ENCODE data around the gene SIGLEC9.

SIGLEC9 gene

GRCh38 chr19:51097166-51097738 is 27.5 kb upstream of the SIGLEC9 start:
- no peaks in the 10 kb centered on the region for H3K9me3 ChIP-seq (ENCODE audit: low read length)
- H2AFZ ChIP-seq (ENCODE audit: low read length): no peak overlapping the region

GRCh38 chr19:51097796-51098195 is 26.9 kb upstream of the SIGLEC9 start:
- Histone ChIP-seq H4K20me1 (ENCODE audit: insufficient read depth, low read length) (no peaks in the 10 kb centered on the region), H3K79me2 (ENCODE audit: insufficient read depth, low read length) (no peaks in the 10 kb centered on the region), H3K27ac (ENCODE audit: low read depth, low read length, poor library complexity, severe bottlenecking) (no peak overlapping the region), H3K4me2 (ENCODE audit: low read length) (no peak overlapping the region), H3F3A (ENCODE audit: insufficient read depth, low read length) (no peaks in the 10 kb centered on the region), H3K4me3 (ENCODE audit: low read depth, low read length, poor library complexity, severe bottlenecking) (no peak overlapping the region), H3K9me3 (ENCODE audit: low read length) (no peaks in the 10 kb centered on the region), H3K36me3 (ENCODE audit: insufficient read depth, low read length) (peaks cover 33% of the 10 kb centered on the region), H3K9me2 (ENCODE audit: low read depth, low read length) (no peaks in the 10 kb centered on the region), H3K4me1 (ENCODE audit: insufficient read depth, low read length, severe bottlenecking) (no peaks in the 10 kb centered on the region), H3K9ac (ENCODE audit: low read length) (no peak overlapping the region), H2AFZ (ENCODE audit: low read length) (no peak overlapping the region), H3K27me3 (ENCODE audit: insufficient read depth, low read length) (no peaks in the 10 kb centered on the region)
- TF ChIP-seq EZH2 (IDR thresholded peaks at IDR 0.05; ENCODE audit: borderline replicate concordance, low read length): no peak
- TF ChIP-seq, protein P1, sequence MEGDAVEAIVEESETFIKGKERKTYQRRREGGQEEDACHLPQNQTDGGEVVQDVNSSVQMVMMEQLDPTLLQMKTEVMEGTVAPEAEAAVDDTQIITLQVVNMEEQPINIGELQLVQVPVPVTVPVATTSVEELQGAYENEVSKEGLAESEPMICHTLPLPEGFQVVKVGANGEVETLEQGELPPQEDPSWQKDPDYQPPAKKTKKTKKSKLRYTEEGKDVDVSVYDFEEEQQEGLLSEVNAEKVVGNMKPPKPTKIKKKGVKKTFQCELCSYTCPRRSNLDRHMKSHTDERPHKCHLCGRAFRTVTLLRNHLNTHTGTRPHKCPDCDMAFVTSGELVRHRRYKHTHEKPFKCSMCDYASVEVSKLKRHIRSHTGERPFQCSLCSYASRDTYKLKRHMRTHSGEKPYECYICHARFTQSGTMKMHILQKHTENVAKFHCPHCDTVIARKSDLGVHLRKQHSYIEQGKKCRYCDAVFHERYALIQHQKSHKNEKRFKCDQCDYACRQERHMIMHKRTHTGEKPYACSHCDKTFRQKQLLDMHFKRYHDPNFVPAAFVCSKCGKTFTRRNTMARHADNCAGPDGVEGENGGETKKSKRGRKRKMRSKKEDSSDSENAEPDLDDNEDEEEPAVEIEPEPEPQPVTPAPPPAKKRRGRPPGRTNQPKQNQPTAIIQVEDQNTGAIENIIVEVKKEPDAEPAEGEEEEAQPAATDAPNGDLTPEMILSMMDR (IDR thresholded peaks at IDR 0.05; ENCODE audit: low read length): no peak

More at GRCh38 chr19:51097166-51097738, 27.5 kb upstream of the SIGLEC9 start:
- Histone ChIP-seq H3K36me3 (ENCODE audit: insufficient read depth, low read length) (peaks cover 28% of the 10 kb centered on the region), H3K4me3 (ENCODE audit: low read depth, low read length, poor library complexity, severe bottlenecking) (no peak overlapping the region), H3F3A (ENCODE audit: insufficient read depth, low read length) (no peaks in the 10 kb centered on the region), H3K4me2 (ENCODE audit: low read length) (no peak overlapping the region), H3K9ac (ENCODE audit: low read length) (no peak overlapping the region), H3K27ac (ENCODE audit: low read depth, low read length, poor library complexity, severe bottlenecking) (no peak overlapping the region), H4K20me1 (ENCODE audit: insufficient read depth, low read length) (no peaks in the 10 kb centered on the region), H3K9me2 (ENCODE audit: low read depth, low read length) (no peaks in the 10 kb centered on the region), H3K79me2 (ENCODE audit: insufficient read depth, low read length) (no peaks in the 10 kb centered on the region), H3K27me3 (ENCODE audit: insufficient read depth, low read length) (no peaks in the 10 kb centered on the region), H3K4me1 (ENCODE audit: insufficient read depth, low read length, severe bottlenecking) (no peaks in the 10 kb centered on the region)
- TF ChIP-seq EZH2 (IDR thresholded peaks at IDR 0.05; ENCODE audit: borderline replicate concordance, low read length): no peak
- TF ChIP-seq, protein P1 (IDR thresholded peaks at IDR 0.05; ENCODE audit: low read length): peak; percentile 66

DNA sequence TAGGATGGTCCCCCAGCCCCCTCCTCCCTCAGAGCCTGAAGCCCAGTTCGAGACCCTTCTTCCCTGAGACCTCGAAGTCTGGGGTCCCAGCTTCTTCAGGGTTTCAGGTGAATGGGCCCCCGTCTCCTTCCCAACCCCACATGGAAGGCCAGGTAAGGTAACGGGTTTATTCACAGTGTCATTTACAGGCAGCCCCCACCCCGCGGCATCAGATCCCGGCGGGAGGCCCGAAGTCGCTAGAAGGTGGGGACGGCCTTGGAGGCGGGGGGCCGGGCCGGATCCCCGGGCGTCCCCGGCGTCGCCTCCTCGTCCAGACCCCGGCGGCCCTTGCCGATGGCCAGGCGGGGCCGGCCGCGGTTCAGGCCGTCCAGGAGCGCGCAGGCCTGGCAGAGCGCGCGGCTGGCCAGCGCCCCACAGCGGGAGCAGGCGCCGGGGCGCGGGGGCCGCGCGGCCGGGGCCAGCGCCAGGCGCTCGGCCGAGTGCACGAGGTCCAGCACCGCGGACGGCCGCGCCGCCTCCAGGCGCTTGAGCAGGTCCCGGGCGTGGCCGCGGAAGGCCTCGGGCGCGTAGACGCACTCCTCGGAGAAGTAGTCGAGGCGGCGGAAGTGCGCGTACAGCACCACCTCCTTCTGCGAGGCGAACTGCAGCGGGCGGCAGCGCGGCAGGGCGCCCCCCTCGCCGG is 26.2 kb upstream of the SIGLEC9 start:
- no peaks in the 10 kb centered on the region for H3K9me2 ChIP-seq (ENCODE audit: low read depth, low read length)
- H3K79me2 ChIP-seq (ENCODE audit: insufficient read depth, low read length): no peaks in the 10 kb centered on the region
- H3K27me3 ChIP-seq (ENCODE audit: insufficient read depth, low read length): no peaks in the 10 kb centered on the region
- H3K9me3 ChIP-seq (ENCODE audit: low read length): no peaks in the 10 kb centered on the region
- TF ChIP-seq, protein P1 (IDR thresholded peaks at IDR 0.05; ENCODE audit: low read length): no peak
- no peak for TF ChIP-seq EZH2 (IDR thresholded peaks at IDR 0.05; ENCODE audit: borderline replicate concordance, low read length)
- H3K36me3 ChIP-seq (ENCODE audit: insufficient read depth, low read length): peaks cover 38% of the 10 kb centered on the region
- no peak overlapping the region for H3K4me2 ChIP-seq (ENCODE audit: low read length)
- no peak overlapping the region for H3K27ac ChIP-seq (ENCODE audit: low read depth, low read length, poor library complexity, severe bottlenecking)
- H4K20me1 ChIP-seq (ENCODE audit: insufficient read depth, low read length): no peaks in the 10 kb centered on the region
- H3K4me3 ChIP-seq (ENCODE audit: low read depth, low read length, poor library complexity, severe bottlenecking): no peak overlapping the region
- H2AFZ ChIP-seq (ENCODE audit: low read length): no peak overlapping the region
- no peaks in the 10 kb centered on the region for H3F3A ChIP-seq (ENCODE audit: insufficient read depth, low read length)
- no peaks in the 10 kb centered on the region for H3K4me1 ChIP-seq (ENCODE audit: insufficient read depth, low read length, severe bottlenecking)
- no peak overlapping the region for H3K9ac ChIP-seq (ENCODE audit: low read length)
